MG63 (cell line): ENCODE measurements around the gene UTS2R. TPM values are rescaled to one million over a fixed set of nuclear protein-coding genes. Genes with fewer than 3 reads are reported as not detected.
A peak's percentile ranks its signal among the peaks of the same experiment; 100 is the strongest.

ENCODE experiments used
- DNase-seq: peaks from one replicate; pipeline ENCODE4 v3.0.0-alpha.2; 2020
- H3K27me3 ChIP-seq: fragments of 250-450 bp; sonication (Bioruptor Pico); 2 replicates; pipeline ENCODE4 v1.5.1; 2020; ENCODE audit warnings: mild to moderate bottlenecking, moderate library complexity
- H3K36me3 ChIP-seq: fragments of 250-450 bp; sonication (Bioruptor Pico); 2 replicates; pipeline ENCODE4 v1.5.1; 2020; ENCODE audit warnings: mild to moderate bottlenecking, moderate library complexity
- H3K4me3 ChIP-seq: fragments of 250-450 bp; sonication (Bioruptor Pico); 2 replicates; pipeline ENCODE4 v1.5.1; 2020; ENCODE audit warnings: mild to moderate bottlenecking, moderate library complexity
- H3K9me3 ChIP-seq: fragments of 250-450 bp; sonication (Bioruptor Pico); 2 replicates; pipeline ENCODE4 v1.5.1; 2020; ENCODE audit warnings: mild to moderate bottlenecking, moderate library complexity
- total RNA-seq: library from RNA; depleted of rRNA; stranded (reverse); fragments of >200 nt; shearing (Covaris generic); gene quantifications from 2 replicates; pipeline ENCODE4 v1.2.3, GENCODE V29; 2014; ENCODE audit warnings: low replicate concordance; rRNA removed

UTS2R gene
- not detected in 2 replicates for total RNA-seq

DNA sequence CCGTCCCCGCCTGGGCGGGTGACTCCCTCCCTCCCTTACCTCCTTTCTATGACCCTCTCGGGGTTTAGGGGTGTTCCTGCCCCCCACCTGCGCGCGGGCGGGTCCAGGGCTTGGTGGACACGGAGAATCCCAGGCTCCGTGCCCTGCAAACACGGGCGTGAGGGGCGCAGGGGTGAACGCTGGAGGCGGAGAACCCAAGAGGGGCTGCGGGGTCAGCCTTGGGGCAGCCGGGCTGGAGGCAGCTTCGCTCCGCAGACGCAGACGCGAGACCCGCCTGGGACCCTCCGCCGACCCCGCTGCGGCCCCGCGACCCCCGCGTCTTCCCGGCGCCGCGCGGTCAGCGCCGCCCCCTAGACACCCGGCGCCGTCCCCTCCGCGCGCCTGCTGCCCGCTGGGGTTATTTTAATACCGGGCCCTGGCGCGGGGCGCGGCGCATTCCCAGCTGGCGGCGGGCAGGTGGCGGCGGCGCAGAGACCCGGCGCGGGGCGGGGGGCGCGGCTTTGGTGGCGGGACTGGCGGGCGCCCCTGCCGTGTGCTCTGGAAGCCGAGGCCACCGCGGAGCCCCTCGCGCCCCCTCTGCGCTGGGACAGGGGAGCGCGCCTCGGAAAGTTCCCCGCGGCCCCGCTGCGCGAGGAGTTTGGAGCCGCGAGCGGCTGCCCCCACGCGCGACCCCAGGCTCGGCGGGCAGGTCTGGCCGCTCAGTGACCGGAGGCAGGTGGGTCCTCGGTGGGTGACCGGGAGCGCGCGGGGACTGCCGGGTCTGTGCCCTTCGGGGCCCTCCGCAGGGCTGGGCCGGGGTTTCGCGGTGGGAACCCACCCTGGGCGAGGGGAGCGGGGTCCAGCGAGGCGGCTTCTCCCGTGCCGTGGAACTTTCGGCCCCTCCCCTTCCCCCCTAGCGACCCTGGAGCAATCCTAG lies at the start of gene UTS2R:
TSS of gene UTS2R (plus strand) at position 433 of the 916 bp plus-strand sequence. CDS start 2,560 bp downstream, outside the sequence.
- H3K9me3 ChIP-seq, result no peaks in the 10 kb centered on the region
- peak within 1 kb of the TSS; percentile 4; the same call in 1 of the 2 replicates for H3K4me3 ChIP-seq
- no peak for DNase-seq
- no peaks in the 10 kb centered on the region for H3K36me3 ChIP-seq
- H3K27me3 ChIP-seq, result peaks cover 5% of the 10 kb centered on the region; the same call in 1 of the 2 replicates

DNA sequence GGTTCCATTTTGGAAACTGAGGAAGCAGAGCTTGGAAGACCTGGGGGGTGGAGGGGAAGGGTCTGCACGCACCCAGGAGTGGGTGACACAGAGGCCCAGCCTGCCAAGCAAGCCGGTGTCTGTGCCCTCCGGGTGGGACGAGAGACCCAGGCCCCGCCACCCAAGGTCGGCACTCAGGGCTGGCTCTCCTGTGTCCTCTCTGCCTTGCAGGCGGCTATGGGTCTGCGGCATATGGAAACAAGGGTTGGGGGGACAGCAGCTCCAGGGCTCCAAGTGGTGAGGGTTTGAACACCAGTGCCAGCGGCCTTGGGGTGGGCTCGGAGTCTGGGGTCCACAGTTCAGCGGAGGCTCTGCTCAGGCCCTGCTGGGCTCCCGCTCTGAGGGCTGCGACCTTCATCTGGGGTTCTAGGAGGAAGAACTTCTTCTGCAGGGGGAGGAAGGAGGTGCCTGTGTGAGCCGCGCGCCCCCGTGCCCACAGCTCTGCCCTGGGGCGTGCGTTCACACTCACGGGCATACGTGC lies 49.6 kb upstream of the UTS2R start:
- Histone ChIP-seq H3K9me3 (no peaks in the 10 kb centered on the region), H3K4me3 (no peak overlapping the region), H3K36me3 (no peaks in the 10 kb centered on the region), H3K27me3 (no peaks in the 10 kb centered on the region; the same call in 1 of the 2 replicates)
- DNase-seq, result no peak

DNA sequence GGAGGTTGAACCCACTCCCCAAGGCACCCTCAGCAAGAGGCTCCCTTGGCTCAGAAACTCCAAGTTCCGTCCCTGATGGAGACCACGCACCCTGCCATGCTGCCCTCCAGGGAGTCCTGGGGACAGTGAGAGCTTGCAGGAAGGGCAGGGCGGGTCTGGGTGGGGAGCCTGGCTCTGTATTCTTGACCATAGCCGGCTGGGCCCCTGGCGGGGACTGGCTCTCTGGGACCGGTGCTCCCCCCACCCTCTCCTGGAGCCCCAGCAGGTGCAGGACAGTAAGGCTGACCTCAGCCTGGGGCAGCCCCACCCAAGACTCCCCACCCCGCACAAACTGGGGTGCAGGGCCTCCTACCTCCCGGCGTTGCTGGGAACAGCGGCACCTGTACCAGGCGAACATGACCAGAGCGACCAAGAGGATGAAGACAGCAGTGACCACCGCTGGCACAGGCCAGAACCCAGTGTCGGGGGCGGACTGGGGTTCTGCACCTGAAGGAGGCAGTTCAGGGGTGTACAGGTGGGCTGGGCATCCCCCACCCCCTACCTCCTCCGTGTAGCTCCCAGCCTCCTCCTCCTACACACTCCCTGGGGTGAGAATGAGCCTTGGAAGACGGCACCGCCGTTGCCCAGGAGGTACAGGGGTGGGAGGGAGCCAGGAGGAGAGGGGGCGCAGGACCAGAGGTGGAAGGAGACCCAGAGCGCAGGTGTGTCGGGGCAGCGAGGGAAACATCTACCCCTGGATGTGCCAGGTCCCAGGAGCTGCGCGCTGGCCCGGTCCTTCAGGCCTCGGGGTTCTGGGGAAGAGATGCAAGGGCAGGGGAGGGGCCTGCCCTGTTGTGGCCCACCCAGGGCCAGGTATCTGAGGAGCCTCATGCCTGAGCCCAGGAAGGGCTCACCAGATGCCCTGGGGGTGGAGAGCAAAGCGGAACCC lies 48.8 kb upstream of the UTS2R start:
- Histone ChIP-seq H3K27me3 (no peaks in the 10 kb centered on the region; the same call in 1 of the 2 replicates), H3K9me3 (no peaks in the 10 kb centered on the region), H3K36me3 (no peaks in the 10 kb centered on the region), H3K4me3 (no peak overlapping the region)
- no peak for DNase-seq

DNA sequence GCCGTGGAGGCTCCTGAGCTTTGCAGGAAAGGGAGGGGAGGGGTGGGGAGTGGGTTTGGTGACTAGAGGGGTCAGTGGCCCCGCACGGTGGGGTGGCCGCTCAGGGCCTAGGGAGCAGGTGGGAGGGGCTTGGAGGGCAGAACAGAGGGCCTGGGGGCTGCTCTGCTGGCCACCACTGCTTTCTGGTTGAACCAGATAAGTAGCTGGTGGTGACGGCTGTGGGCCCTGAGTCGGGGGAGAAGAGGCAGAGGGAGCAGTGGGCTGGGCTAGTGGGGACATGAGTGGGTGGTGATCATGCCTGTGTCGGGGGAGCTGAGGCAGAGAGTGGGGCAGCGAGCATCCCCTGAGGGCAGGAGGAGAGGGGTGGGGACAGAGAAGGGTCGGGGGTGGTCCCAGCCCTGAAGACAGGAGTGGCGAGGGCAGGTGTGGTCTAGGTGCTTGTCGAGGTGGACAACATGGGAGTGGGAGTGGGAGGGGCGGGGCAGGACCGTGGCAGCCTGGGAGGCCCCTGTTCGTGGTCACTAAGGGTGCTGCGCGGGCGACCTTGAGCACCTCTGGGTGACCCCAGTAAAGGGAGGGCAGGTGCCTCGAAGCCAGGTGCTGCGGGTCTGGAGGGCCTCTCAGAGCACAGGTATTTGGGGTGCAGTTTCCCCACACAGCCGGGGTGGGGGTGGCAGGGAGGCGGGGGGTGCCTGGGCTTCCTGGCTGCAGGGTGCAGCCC lies 47.9 kb upstream of the UTS2R start:
- DNase-seq, result no peak
- Histone ChIP-seq H3K4me3 (no peak overlapping the region), H3K27me3 (no peaks in the 10 kb centered on the region; the same call in 1 of the 2 replicates), H3K36me3 (no peaks in the 10 kb centered on the region), H3K9me3 (no peaks in the 10 kb centered on the region)

DNA sequence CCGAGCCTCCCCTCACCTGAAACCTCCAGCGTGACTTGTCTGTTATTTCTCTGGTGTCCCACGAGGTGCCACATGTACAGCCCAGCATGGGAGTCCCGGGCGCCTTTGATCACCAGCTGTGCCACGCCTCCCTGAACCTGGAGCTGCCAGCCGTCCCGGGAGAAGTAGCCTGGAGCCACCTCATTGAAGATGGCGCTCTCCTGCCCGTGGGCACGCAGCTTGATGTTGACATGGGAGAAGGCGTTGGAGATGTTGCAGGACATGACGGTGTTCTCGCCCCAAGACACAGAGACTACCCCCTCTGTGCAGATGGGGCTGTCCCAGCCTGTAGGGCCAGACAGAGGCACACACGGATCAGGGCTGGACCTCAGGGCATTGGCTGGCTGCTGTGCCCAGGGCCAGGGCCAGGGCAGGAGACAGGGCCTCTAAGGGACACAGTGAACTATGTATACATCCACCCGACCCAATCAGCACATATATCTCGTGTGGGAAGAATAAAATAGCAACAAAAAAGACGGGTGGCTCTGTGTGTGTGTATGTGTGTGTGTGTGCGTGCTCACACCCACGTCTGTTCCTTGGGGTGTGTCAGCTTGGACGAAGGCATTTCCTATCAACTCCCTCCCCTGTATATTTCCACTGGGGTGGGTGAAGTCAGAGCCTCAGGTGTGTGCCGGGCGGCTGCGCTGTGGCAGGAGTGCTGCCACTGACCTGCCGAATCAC lies 46.8 kb upstream of the UTS2R start:
- Histone ChIP-seq H3K36me3 (no peaks in the 10 kb centered on the region), H3K4me3 (no peak overlapping the region), H3K27me3 (no peaks in the 10 kb centered on the region; the same call in 1 of the 2 replicates), H3K9me3 (no peaks in the 10 kb centered on the region)
- DNase-seq, result no peak

DNA sequence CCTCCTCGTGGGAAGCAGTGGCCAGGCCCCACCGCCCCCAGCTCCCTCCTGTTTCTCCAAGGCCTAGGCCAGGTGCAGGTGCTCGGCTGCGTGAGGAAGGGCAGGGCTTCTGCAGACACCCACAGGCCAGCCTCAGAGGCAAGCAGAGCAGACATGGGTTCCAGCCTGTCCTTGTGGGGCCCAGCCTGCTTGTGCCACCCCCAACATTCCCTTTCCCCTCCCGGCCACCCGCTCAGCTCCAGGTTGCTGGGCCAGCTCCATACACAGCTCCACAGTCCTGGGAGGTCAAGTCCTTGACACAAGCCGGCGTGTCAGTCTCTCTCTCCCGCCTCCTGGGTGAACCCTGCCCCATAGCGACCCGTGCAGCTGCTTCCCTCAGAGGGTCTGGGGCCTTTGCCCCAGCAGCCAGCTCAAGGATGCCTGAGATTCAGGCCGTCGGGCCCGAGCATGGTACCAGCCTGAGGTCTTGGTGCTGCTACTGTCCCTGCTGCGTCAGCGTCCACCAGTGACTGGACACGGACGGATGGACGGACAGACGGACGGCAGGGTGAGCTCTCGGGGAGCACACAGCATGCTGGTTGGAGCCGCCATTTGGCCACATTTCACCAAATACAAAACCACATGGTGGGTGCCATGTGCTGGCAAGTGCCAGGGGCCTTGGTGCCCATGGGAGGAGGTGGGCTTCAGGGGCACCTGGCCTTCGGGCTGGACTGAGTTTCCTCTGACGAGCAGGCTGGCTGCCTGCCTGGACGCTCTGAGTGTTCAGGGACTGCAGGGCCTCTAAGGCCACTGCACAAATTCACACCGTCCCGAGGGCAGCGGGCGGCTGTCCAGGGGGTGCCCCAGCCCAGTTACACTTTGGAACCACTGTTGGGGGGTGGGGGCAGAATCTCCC lies 46.0 kb upstream of the UTS2R start:
- Histone ChIP-seq H3K36me3 (no peaks in the 10 kb centered on the region), H3K9me3 (no peaks in the 10 kb centered on the region), H3K27me3 (no peaks in the 10 kb centered on the region; the same call in 1 of the 2 replicates), H3K4me3 (no peak overlapping the region)
- no peak for DNase-seq

DNA sequence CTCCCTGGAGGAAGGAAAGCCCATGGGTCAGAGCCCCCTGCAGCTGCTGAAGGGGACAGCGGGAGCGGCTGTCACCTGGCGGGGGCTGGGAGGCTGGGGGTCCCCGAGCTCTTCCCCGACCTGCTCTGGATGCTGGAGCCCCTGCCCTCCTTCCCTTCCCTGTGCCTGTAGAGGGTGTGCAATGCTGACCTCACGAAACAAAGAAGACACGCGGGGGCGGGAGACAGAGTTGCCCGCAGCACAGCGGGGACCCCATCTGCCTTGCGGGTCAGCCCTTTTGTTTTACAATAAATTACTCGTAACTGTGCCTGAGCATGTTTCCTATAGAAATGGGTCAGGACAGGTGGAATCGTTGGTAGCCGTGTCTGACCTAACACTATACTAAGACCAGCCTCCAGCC lies 44.3 kb upstream of the UTS2R start:
- H3K27me3 ChIP-seq, result no peaks in the 10 kb centered on the region
- no peaks in the 10 kb centered on the region for H3K36me3 ChIP-seq
- DNase-seq, result no peak
- no peak overlapping the region for H3K4me3 ChIP-seq
- no peaks in the 10 kb centered on the region for H3K9me3 ChIP-seq

DNA sequence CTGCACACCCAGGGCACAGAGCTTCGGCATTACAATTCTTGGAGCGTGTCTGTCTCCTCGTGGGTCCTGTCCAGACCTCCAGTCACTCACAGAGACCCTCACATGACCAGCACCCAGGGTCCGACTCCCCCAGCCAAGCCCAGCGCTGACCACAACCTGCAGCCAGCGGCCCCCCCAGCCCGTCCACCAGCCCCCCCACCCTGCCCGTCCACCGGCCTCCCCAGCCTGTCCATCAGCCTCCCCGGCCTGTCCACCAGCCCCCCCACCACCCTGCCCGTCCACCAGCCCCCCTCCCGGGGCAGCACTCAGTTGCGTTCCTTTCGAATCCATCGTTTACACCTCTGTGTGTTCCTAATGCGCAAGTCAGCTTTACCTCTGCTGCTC lies 43.8 kb upstream of the UTS2R start:
- no peak for DNase-seq
- H3K36me3 ChIP-seq, result no peaks in the 10 kb centered on the region
- H3K4me3 ChIP-seq, result no peak overlapping the region
- no peaks in the 10 kb centered on the region for H3K27me3 ChIP-seq
- no peaks in the 10 kb centered on the region for H3K9me3 ChIP-seq

DNA sequence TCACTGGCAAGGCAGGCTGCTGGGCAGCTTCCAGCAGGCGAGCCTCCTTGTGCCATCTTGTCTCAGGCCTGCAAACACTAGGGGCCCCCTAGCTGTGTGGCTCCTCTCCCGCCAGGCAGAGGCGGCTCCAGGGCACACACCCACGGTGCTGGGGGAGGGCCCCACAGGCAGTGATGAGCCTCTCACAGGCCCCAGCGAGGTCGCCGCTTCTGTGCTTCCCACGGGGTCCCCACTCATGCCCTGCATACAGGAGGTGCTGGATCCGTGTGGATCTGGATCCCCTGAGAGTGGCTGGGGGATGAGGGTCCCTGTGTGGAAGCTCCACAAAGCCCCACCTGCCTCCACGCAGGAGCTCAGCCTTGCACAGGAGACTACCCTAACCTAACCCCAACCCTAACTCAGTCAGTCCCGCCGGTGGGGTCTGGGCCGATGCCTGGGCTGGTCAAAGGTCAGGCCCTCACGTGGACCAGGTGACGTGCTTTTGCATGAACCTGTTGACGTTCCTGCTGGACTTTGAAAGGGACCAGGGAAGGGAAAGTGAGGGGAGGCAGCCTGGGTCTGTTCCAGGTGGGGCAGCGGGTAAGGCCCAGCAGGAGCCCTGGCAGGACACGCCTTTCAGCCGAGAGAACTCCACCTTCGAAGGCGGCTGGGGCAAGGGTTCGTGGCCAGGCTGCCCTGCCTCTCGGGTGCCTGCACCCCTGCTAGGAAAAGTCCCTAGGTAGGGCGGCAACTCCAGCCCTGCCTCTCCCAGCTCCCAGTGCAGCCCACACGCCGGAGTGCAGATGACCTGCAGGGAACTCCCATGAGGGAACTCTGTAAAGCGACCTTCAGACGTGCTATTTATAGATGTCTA lies 43.2 kb upstream of the UTS2R start:
- Histone ChIP-seq H3K27me3 (no peaks in the 10 kb centered on the region), H3K36me3 (no peaks in the 10 kb centered on the region), H3K4me3 (no peak overlapping the region), H3K9me3 (no peaks in the 10 kb centered on the region)
- DNase-seq, result no peak

DNA sequence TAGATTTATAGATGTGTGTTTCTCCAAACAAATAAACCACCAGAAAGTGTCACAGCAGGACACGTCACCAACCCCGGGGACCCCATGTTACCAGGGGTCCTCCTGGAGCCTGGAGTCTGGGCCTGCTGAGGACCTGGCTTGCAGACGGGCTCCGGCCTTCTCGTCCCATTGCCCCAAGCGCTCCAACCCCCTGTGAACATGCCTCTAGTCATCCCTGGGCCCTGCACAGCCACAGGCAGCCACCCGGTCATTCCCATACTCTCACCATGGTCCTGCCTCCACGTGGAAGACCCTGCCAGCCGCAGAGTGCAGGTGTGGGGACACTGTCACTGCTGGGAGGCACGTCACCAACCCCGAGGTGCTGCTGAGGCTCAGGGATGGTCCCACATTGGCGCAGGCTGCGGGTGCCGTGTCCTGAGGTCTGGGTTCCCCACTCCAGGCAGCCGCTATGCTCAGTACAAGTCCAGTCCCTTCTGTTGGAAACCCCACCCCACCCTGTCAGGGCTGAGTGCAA lies 42.5 kb upstream of the UTS2R start:
- no peaks in the 10 kb centered on the region for H3K36me3 ChIP-seq
- H3K9me3 ChIP-seq, result no peaks in the 10 kb centered on the region
- no peaks in the 10 kb centered on the region for H3K27me3 ChIP-seq
- H3K4me3 ChIP-seq, result no peak overlapping the region
- no peak for DNase-seq

DNA sequence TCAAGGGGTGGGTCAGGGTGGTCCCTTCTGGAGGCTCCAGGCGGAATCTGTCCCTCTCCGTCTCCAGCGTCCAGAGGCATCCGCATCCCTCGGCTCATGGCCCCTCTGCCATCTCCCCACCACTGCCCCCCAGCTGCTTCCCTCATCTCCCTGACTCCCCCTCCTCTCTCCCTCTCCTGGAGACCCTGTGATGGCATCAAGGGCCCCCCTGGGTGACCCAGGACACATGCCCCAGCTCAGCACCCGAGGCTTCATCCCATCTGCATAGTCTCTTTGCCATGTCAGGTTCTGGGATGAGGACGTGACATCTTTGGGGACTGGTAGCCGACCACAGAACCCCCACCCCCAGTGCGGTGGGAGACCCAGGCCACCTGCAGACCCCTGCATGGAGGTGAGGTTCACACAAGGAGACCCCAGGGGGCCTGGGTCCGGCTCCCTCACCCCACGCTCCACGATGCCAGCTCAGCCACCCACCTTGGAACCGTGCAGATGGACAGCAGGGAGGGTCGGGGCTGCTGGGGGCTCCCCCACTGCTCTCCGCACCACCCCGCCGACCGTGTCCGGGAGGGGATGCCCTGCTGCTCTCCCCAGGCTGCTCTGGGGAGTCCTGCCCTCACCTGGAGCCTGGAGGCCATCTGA lies 41.8 kb upstream of the UTS2R start:
- Histone ChIP-seq H3K27me3 (no peaks in the 10 kb centered on the region), H3K9me3 (no peaks in the 10 kb centered on the region), H3K4me3 (no peak overlapping the region), H3K36me3 (no peaks in the 10 kb centered on the region)
- DNase-seq, result no peak

DNA sequence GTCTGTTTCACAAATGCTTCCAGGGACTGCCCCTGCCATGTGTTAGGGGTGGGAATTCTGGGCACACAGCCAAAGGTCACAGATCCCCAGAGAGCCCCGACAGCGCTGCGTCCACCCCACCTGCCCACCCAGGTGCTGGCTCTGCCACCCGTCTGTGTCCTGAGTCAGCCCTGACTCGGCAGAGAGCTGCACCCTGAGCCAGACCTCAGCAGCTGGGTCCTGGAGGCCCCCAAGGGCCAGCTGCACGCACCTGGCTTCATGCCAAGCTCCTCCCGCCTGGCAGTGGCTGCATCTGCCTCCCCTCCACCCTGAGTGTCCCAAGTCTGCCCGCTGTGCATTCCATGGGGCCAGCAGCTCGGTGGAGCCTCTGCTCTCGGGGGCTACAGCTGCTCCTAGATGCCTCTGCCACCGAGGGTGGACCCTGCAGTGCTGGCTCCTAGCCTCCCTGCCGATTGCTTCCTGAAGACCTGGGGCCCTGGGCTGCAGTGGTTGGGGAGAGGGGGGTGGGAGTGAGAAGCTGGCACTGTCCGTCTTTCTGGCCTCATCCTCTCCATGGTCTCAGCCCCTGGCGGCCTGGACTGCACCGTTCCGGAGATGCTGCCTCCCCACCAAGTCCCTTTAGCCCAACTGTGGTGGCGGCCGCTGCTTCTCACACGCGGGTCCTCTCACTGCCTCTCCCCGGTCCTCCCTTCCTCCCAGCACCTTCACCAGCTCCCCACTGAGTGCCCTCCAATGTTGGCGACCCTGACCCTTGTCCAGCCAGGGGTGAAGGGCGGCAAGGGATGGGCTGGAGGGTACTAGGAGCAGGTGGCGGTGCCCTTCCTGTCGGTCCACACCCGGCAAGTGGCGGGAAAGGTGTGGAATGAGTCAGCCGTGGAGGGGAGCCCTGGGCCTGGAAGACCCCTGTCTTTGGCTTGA lies 41.0 kb upstream of the UTS2R start:
- no peaks in the 10 kb centered on the region for H3K27me3 ChIP-seq
- DNase-seq, result peak; percentile 83
- H3K4me3 ChIP-seq, result no peak overlapping the region
- no peaks in the 10 kb centered on the region for H3K9me3 ChIP-seq
- no peaks in the 10 kb centered on the region for H3K36me3 ChIP-seq
